ENCODE data around the gene CPT2. TPM values are rescaled to one million over a fixed set of nuclear protein-coding genes. Genes with fewer than 3 reads are reported as not detected.
A peak's percentile ranks its signal among the peaks of the same experiment; 100 is the strongest.

CPT2 gene
- total and polyA plus RNA-seq, 10 donors, result 7.1 to 30.9 (median 16.8) TPM

DNA sequence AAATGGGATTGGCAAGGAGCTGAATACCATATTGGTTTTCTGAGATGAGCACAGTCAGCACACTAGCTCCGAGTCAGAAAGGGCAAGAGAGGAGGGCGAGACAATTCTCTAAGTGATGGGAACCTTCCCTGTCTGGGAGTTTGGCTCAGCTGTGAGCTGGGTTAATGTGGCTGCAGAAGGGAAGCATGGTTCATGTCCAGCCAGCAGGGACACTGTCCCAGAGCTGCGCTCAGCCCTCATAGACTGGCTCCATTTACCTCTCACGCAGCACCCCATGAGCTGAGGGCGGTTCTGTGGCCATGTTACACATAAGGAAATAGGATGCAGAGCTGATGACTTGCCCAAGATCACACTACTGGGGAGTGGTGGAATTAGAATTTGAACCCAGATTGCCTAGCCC lies 15.7 kb upstream of the CPT2 start:
- 89 to 99% (median 95%) methylated on average over 5 of the region's 5 CpGs for WGBS, 5 donors
- intact Hi-C loops (cut with DNase I; ENCODE audit: low total_unique reads), result no loop called here
- peaks cover 0 to 77% (median 21%) of the 10 kb centered on the region in 7 donors for H3K27me3 ChIP-seq (replicated peaks in 1 of 7)
- H3K9me3 ChIP-seq, result peaks cover 0 to 11% (median 9%) of the 10 kb centered on the region in 8 donors
- no peak overlapping the region for H3K4me3 ChIP-seq
- H3K36me3 ChIP-seq, result no peaks in the 10 kb centered on the region
- no peak for DNase-seq
- no peak overlapping the region for H3K27ac ChIP-seq
- TF ChIP-seq POLR2AphosphoS5 (IDR thresholded peaks at IDR 0.05), result no peak
- peaks cover 0 to 15% (median 8%) of the 10 kb centered on the region in 6 donors for H3K4me1 ChIP-seq

DNA sequence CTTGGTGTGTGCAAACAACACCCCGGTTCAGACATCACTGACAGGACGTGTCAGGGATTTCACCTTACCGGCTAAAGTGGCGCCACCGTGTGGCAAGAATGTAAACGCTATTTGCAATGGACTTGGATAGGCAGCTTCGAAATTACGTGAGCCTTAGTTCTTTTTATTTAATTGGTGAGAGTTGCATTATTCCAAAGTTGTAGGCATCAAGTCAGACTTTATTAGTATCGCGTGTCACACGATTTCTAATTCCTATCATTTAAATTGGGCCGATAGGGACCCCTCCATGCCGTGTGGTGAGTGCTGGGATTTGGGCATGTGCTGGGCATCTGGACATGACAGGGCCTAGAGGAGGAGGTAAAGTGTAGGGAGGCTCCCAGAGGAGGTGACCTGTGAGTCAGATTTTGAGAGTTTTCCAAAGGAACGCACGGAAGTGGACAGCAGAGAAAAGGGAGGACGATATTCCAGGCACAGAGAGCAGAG lies 14.5 kb upstream of the CPT2 start:
- TF ChIP-seq, protein P1, sequence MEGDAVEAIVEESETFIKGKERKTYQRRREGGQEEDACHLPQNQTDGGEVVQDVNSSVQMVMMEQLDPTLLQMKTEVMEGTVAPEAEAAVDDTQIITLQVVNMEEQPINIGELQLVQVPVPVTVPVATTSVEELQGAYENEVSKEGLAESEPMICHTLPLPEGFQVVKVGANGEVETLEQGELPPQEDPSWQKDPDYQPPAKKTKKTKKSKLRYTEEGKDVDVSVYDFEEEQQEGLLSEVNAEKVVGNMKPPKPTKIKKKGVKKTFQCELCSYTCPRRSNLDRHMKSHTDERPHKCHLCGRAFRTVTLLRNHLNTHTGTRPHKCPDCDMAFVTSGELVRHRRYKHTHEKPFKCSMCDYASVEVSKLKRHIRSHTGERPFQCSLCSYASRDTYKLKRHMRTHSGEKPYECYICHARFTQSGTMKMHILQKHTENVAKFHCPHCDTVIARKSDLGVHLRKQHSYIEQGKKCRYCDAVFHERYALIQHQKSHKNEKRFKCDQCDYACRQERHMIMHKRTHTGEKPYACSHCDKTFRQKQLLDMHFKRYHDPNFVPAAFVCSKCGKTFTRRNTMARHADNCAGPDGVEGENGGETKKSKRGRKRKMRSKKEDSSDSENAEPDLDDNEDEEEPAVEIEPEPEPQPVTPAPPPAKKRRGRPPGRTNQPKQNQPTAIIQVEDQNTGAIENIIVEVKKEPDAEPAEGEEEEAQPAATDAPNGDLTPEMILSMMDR (IDR thresholded peaks at IDR 0.05 in 8 of 11, conservative IDR thresholded peaks at IDR 0.05 in 3 of 11), result peak; percentile 54 to 93 (median 86)
- no peak for TF ChIP-seq POLR2AphosphoS5 (IDR thresholded peaks at IDR 0.05)
- Histone ChIP-seq H3K4me3 (no peak overlapping the region), H3K4me1 (peaks cover 0 to 8% (median 5%) of the 10 kb centered on the region in 6 donors), H3K36me3 (no peaks in the 10 kb centered on the region), H3K27me3 (replicated peaks in 1 of 7) (peaks cover 0 to 66% (median 14%) of the 10 kb centered on the region in 7 donors), H3K9me3 (peaks cover 0 to 11% (median 9%) of the 10 kb centered on the region in 8 donors), H3K27ac (no peak overlapping the region)
- DNase-seq, result peak; percentile 92
- intact Hi-C loops (cut with DNase I; ENCODE audit: low total_unique reads), result no loop called here
- 18 to 21% (median 20%) methylated on average over 16 of the region's 16 CpGs for WGBS, 5 donors

DNA sequence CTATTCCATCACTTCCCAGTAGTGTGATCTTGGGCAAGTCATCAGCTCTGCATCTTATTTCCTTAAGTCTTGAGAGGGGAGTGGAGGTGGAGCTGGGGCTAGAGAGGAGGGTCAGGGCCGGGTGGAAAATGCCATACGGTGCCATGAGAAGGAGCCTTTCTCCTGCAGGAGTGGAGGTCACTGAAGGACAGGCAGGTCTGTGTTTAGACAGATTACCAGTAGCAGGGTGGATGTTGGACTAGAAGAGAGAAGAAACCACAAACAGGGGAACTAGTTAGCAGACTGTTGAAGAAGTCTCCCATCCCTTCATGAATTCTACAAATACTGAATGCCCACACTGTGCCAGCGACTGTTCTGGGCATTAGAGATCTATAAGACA lies 13.9 kb upstream of the CPT2 start:
- Histone ChIP-seq H3K27ac (no peak overlapping the region), H3K27me3 (replicated peaks in 1 of 7) (peaks cover 0 to 61% (median 9%) of the 10 kb centered on the region in 7 donors), H3K4me3 (no peak overlapping the region), H3K9me3 (peaks cover 0 to 11% (median 9%) of the 10 kb centered on the region in 8 donors), H3K36me3 (no peaks in the 10 kb centered on the region), H3K4me1 (peaks cover 0 to 8% (median 5%) of the 10 kb centered on the region in 6 donors)
- no peak for TF ChIP-seq POLR2A (IDR thresholded peaks at IDR 0.05)
- TF ChIP-seq, protein P1 (IDR thresholded peaks at IDR 0.05 in 8 of 11, conservative IDR thresholded peaks at IDR 0.05 in 3 of 11), result no peak
- TF ChIP-seq POLR2AphosphoS5 (IDR thresholded peaks at IDR 0.05), result no peak
- intact Hi-C loops (cut with DNase I; ENCODE audit: low total_unique reads), result no loop called here
- DNase-seq, result no peak
- 67 to 81% (median 71%) methylated on average over 3 of the region's 3 CpGs for WGBS, 5 donors

DNA sequence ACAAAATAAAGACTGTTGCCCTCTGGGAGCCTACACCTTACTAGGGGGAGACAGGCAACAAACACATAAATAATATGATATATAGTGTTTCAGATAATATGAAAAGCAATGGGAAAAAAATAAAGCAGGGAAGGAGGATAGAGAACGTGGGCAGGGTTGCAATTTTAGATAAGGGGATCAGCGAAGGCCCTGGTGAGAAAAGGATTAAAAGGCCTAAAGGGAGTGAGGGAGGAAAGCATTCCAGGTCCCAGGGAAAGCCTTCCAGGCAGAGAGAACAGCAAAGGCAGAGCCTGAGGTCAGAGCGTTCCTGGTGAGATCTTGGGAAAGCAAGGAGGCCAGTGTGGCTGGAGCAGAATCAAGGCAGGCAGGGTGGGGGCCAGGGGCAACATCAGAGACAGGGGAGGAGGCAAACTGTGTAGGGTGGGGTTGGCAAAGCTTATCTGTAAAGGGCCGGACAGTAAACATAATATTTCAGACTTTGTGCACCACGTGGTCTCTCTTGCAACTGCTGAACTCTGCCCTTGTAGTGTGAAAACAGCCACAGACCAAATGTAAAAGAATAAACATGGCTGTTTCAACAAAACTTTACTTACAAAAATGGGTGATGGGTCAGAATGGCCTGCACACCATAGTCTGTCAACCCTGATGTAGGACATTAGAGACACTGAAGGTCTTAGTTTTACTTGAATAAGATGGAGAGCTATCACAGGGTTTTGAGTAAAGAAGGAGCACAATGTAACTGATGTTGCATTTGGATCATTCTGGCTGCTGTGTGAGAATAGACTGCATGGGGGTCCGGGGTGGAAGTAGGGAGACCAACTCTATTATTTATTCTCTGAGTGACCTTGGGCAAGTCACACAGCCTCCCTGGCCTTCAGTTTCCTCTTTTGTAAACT lies 13.3 kb upstream of the CPT2 start:
- Histone ChIP-seq H3K4me1 (peaks cover 0 to 8% (median 5%) of the 10 kb centered on the region in 6 donors), H3K36me3 (no peaks in the 10 kb centered on the region), H3K27me3 (replicated peaks in 1 of 7) (peaks cover 0 to 54% (median 9%) of the 10 kb centered on the region in 7 donors), H3K4me3 (no peak overlapping the region), H3K27ac (no peak overlapping the region), H3K9me3 (peaks cover 0 to 11% (median 9%) of the 10 kb centered on the region in 8 donors)
- intact Hi-C loops (cut with DNase I; ENCODE audit: low total_unique reads), result no loop called here
- TF ChIP-seq POLR2A (IDR thresholded peaks at IDR 0.05) (no peak), POLR2AphosphoS5 (IDR thresholded peaks at IDR 0.05) (no peak)
- TF ChIP-seq, protein P1 (IDR thresholded peaks at IDR 0.05 in 8 of 11, conservative IDR thresholded peaks at IDR 0.05 in 3 of 11), result no peak
- no peak for DNase-seq
- 72 to 86% (median 85%) methylated on average over 6 of the region's 6 CpGs for WGBS, 5 donors

Measured in spleen (tissue), 11 donors.